H1 (cell line): Measurements from ENCODE around the gene SDC4. TPM values are rescaled to one million over a fixed set of nuclear protein-coding genes. Genes with fewer than 3 reads are reported as not detected.

Experiments used
- CTCF ChIA-PET: fragments of 300-600 bp; sonication (Branson Sonifier 250); formaldehyde crosslinking; loops from one replicate; lab custom pipeline; 2021; ENCODE audit not compliant: partially characterized antibody; lab: Charles Lee
- POLR2A ChIA-PET: fragments of 300-600 bp; sonication (Branson Sonifier 250); formaldehyde crosslinking; loops from one replicate; lab custom pipeline; 2021; ENCODE audit warnings: inconsistent platforms; ENCODE audit not compliant: partially characterized antibody; lab: Charles Lee
- DNase-seq, 2 experiments: peaks; one replicate each; pipeline versions ENCODE4 v3.0.0 to v3.0.0-alpha.2; 2010 to 2022; ENCODE audit warnings: low spot score in 2 of 2, low read depth in 1 of 2, mixed read lengths in 1 of 2
- FAIRE-seq: peaks from 2 replicates; lab custom pipeline; 2011; peaks lifted over from hg19 to GRCh38; lab: Jason Lieb, UNC
- H2AFZ ChIP-seq: 2 replicates; pipeline ENCODE4 v1.8.1; 2012; ENCODE audit warnings: low read length, inconsistent platforms
- H2AK5ac ChIP-seq: 2 replicates; pipeline ENCODE4 v1.6.1; 2013; ENCODE audit warnings: low read depth, low read length
- H2BK120ac ChIP-seq: replicated peaks from 2 replicates; pipeline ENCODE3; 2013; ENCODE audit warnings: low read depth, low read length, inconsistent platforms
- H2BK12ac ChIP-seq: 2 replicates; pipeline ENCODE4 v1.6.1; 2013; ENCODE audit warnings: low read depth, low read length
- H2BK15ac ChIP-seq: 2 replicates; pipeline ENCODE4 v1.6.1; 2013; ENCODE audit warnings: low read length
- H2BK20ac ChIP-seq: 2 replicates; pipeline ENCODE4 v1.6.1; 2013; ENCODE audit warnings: low read length
- H2BK5ac ChIP-seq: 2 replicates; pipeline ENCODE4 v1.6.1; 2013; ENCODE audit warnings: low read depth, low read length
- H3K14ac ChIP-seq: 2 replicates; pipeline ENCODE4 v1.6.1; 2013; ENCODE audit warnings: inconsistent platforms; ENCODE audit not compliant: insufficient read length
- H3K18ac ChIP-seq: 2 replicates; pipeline ENCODE4 v1.6.1; 2013; ENCODE audit warnings: low read length; ENCODE audit errors: extremely low read depth
- H3K23ac ChIP-seq: 2 replicates; pipeline ENCODE4 v1.6.1; 2013; ENCODE audit warnings: inconsistent platforms; ENCODE audit not compliant: insufficient read length
- H3K23me2 ChIP-seq: 2 replicates; pipeline ENCODE4 v1.6.1; 2013; ENCODE audit warnings: low read depth, low read length
- H3K27ac ChIP-seq: 2 replicates; pipeline ENCODE4 v1.6.1; 2011; ENCODE audit warnings: low read depth, low read length, inconsistent platforms
- H3K27me3 ChIP-seq, 4 experiments: replicated peaks in 1 of 4; 1 replicate in 1 of 4; 2 replicates in 3 of 4; pipeline versions ENCODE4 v1.6.1 to v1.8.1; 2011 to 2013; ENCODE audit warnings: low read length in 3 of 4, mild to moderate bottlenecking in 3 of 4, inconsistent platforms in 2 of 4, mixed read lengths in 2 of 4, moderate library complexity in 1 of 4; ENCODE audit not compliant: control insufficient read depth in 3 of 4, insufficient read depth in 3 of 4; ENCODE audit errors: extremely low read depth in 1 of 4
- H3K36me3 ChIP-seq, 4 experiments: 2 replicates each; pipeline versions ENCODE4 v1.6.1 to v1.8.1; 2011 to 2013; ENCODE audit warnings: mild to moderate bottlenecking in 4 of 4, low read length in 3 of 4, moderate library complexity in 2 of 4, control low read depth in 1 of 4, inconsistent platforms in 1 of 4; ENCODE audit not compliant: insufficient read depth in 4 of 4, control insufficient read depth in 2 of 4
- H3K4ac ChIP-seq: replicated peaks from 2 replicates; pipeline ENCODE3; 2013; ENCODE audit warnings: low read length, low read depth, mixed read lengths, inconsistent platforms; ENCODE audit not compliant: insufficient read length
- H3K4me1 ChIP-seq, 4 experiments: replicated peaks in 1 of 4; 1 replicate in 1 of 4; 2 replicates in 3 of 4; pipeline versions ENCODE4 v1.6.1 to v1.8.1; 2011 to 2013; ENCODE audit warnings: low read length in 3 of 4, inconsistent platforms in 2 of 4, mixed read lengths in 1 of 4; ENCODE audit not compliant: insufficient read depth in 4 of 4, control insufficient read depth in 3 of 4
- H3K4me2 ChIP-seq, 2 experiments: 2 replicates each; pipeline versions ENCODE4 v1.6.1 to v1.8.1; 2011 to 2013; ENCODE audit warnings: low read depth in 2 of 2, low read length in 2 of 2, control low read depth in 1 of 2, inconsistent platforms in 1 of 2, mild to moderate bottlenecking in 1 of 2; ENCODE audit not compliant: insufficient read depth in 1 of 2
- H3K4me3 ChIP-seq, 4 experiments: fragments of 200-600, 300-600 bp in 1 of 4; sonication (generic), shearing (Covaris generic), sonication (Bioruptor Twin) in 1 of 4; 2 replicates each; pipeline versions ENCODE4 v1.5.1 to v1.8.1; 2011 to 2016; ENCODE audit warnings: low read length in 4 of 4, low read depth in 3 of 4, control low read depth in 2 of 4, inconsistent platforms in 2 of 4, mild to moderate bottlenecking in 2 of 4, mixed read lengths in 1 of 4, moderate library complexity in 1 of 4; ENCODE audit not compliant: insufficient read depth in 2 of 4; ENCODE audit errors: extremely low read depth in 1 of 4
- H3K56ac ChIP-seq: replicated peaks from 2 replicates; pipeline ENCODE3; 2013; ENCODE audit warnings: low read depth, mild to moderate bottlenecking, mixed read lengths, low read length, inconsistent platforms; ENCODE audit not compliant: insufficient read length
- H3K79me1 ChIP-seq: 2 replicates; pipeline ENCODE4 v1.6.1; 2013; ENCODE audit warnings: low read depth, low read length, control low read depth
- H3K79me2 ChIP-seq, 2 experiments: 2 replicates each; pipeline versions ENCODE4 v1.6.1 to v1.8.1; 2012 to 2013; ENCODE audit warnings: low read length in 2 of 2, mild to moderate bottlenecking in 2 of 2, inconsistent platforms in 1 of 2; ENCODE audit not compliant: insufficient read depth in 2 of 2, control insufficient read depth in 1 of 2
- H3K9ac ChIP-seq, 4 experiments: replicated peaks in 1 of 4; 1 replicate in 1 of 4; 2 replicates in 3 of 4; pipeline versions ENCODE4 v1.6.1 to v1.8.1; 2011 to 2013; ENCODE audit warnings: low read depth in 3 of 4, low read length in 3 of 4, control low read depth in 2 of 4, mild to moderate bottlenecking in 2 of 4, moderate library complexity in 2 of 4, inconsistent platforms in 1 of 4; ENCODE audit errors: extremely low read depth in 1 of 4
- H3K9me3 ChIP-seq, 2 experiments: 2 replicates each; pipeline versions ENCODE4 v1.6.1 to v1.8.1; 2012 to 2013; ENCODE audit warnings: mild to moderate bottlenecking in 2 of 2, moderate library complexity in 2 of 2, control low read depth in 1 of 2, inconsistent platforms in 1 of 2, low read depth in 1 of 2, low read length in 1 of 2, mixed read lengths in 1 of 2; ENCODE audit not compliant: insufficient read depth in 2 of 2
- H4K20me1 ChIP-seq, 2 experiments: replicated peaks in 1 of 2; 2 replicates each; pipeline versions ENCODE3 to v1.8.1; 2011 to 2013; ENCODE audit warnings: inconsistent platforms in 2 of 2, low read length in 2 of 2, mild to moderate bottlenecking in 1 of 2; ENCODE audit not compliant: insufficient read depth in 2 of 2, control insufficient read depth in 1 of 2
- H4K5ac ChIP-seq: 2 replicates; pipeline ENCODE4 v1.6.1; 2013; ENCODE audit warnings: low read length, low read depth, mixed read lengths, inconsistent platforms; ENCODE audit not compliant: insufficient read length
- H4K8ac ChIP-seq: 2 replicates; pipeline ENCODE4 v1.8.0; 2013; ENCODE audit warnings: mild to moderate bottlenecking, moderate library complexity, low read length, inconsistent platforms; ENCODE audit not compliant: insufficient read depth; ENCODE audit errors: extremely low read depth
- H4K91ac ChIP-seq: replicated peaks from 2 replicates; pipeline ENCODE3; 2013; ENCODE audit warnings: low read length, mixed read lengths, inconsistent platforms; ENCODE audit not compliant: insufficient read length
- ASH2L ChIP-seq: fragments of 200-600, 300-600 bp; sonication (generic); IDR thresholded peaks from one replicate; pipeline ENCODE4 v1.7.1; 2017; ENCODE audit warnings: low read length
- BRCA1 ChIP-seq: IDR thresholded peaks from 2 replicates; pipeline ENCODE4 v1.6.1; 2012; ENCODE audit warnings: low read depth, low read length, improper control_type of control experiment
- CEBPB ChIP-seq: IDR thresholded peaks from 2 replicates; pipeline ENCODE4 v1.6.1; 2012; ENCODE audit warnings: low read depth, low read length
- KDM5A ChIP-seq: fragments of 200-600 bp; IDR thresholded peaks from 2 replicates; pipeline ENCODE4 v1.7.1; 2012; ENCODE audit warnings: mild to moderate bottlenecking, low read length, inconsistent platforms, mixed read lengths
- RBBP5 ChIP-seq: IDR thresholded peaks from 2 replicates; pipeline ENCODE4 v1.7.1; 2012; ENCODE audit warnings: low read depth, mild to moderate bottlenecking, inconsistent platforms, low read length, moderate library complexity, borderline replicate concordance
- SP1 ChIP-seq: IDR thresholded peaks from 2 replicates; pipeline ENCODE4 v1.6.1; 2011; ENCODE audit warnings: low read depth, low read length
- SRF ChIP-seq: IDR thresholded peaks from 2 replicates; pipeline ENCODE4 v1.6.1; 2011; ENCODE audit warnings: mild to moderate bottlenecking, low read depth, low read length, moderate library complexity
- SUZ12 ChIP-seq: fragments of 200-600 bp; sonication (generic); IDR thresholded peaks from 2 replicates; pipeline ENCODE4 v1.6.1; 2012; ENCODE audit warnings: mild to moderate bottlenecking, inconsistent platforms, low read length, moderate library complexity, mixed read lengths
- TAF1 ChIP-seq: IDR thresholded peaks from 2 replicates; pipeline ENCODE4 v1.6.1; 2011; ENCODE audit warnings: mild to moderate bottlenecking, low read depth, low read length
- TAF7 ChIP-seq: optimal IDR thresholded peaks from 2 replicates; pipeline ENCODE3; 2011; ENCODE audit warnings: low read depth, mild to moderate bottlenecking, inconsistent platforms, low read length, moderate library complexity, borderline replicate concordance
- YY1 ChIP-seq: IDR thresholded peaks from 2 replicates; pipeline ENCODE4 v1.6.1; 2011; ENCODE audit warnings: low read depth, mild to moderate bottlenecking, low read length
- ZNF274 ChIP-seq: IDR thresholded peaks from 2 replicates; pipeline ENCODE4 v1.7.0; 2012; ENCODE audit warnings: low read length, borderline replicate concordance; ENCODE audit errors: extremely low read depth
- WGBS, 2 experiments: shearing (Covaris generic) in 1 of 2; methylation state at CpG; one replicate each; pipeline versions ENCODE4 v1.1.6 to v1.1.7; 2013 to 2015; ENCODE audit warnings: low lambda C conversion rate in 2 of 2, mixed read lengths in 2 of 2, inconsistent platforms in 1 of 2, low coverage in 1 of 2, missing lambda C conversion rate in 1 of 2; ENCODE audit not compliant: insufficient replicate concordance in 2 of 2, insufficient coverage in 1 of 2, insufficient read length in 1 of 2; ENCODE audit errors: extremely low coverage in 1 of 2, missing lambda C conversion rate in 1 of 2; 5-methylcytosine and 5-hydroxymethylcytosine counted together
- polyA plus RNA-seq, 7 experiments: library from polyadenylated mRNA; depleted of rRNA in 3 of 7; stranded (reverse) in 5 of 7; unstranded in 2 of 7; fragments of >200 nt in 5 of 7; fragments of 200-250 nt in 2 of 7; gene quantifications; 1 replicate in 5 of 7; 2 replicates in 1 of 7; 4 replicates in 1 of 7; pipeline versions ENCODE4 v1.2.1 to v1.2.3, GENCODE V29; 2011 to 2013; ENCODE audit warnings: missing spikeins in 2 of 7, mixed read lengths in 2 of 7
- total RNA-seq: library from RNA; stranded (reverse); fragmentation: NEBNext Ultra II Directional; extraction: Animal tissue kit (Norgen Biotek cat#: 25700); gene quantifications from 2 replicates; pipeline ENCODE4 v1.2.1, GENCODE V29; 2021
- TF ChIP-seq, protein P1 (sequence below): IDR thresholded peaks from 2 replicates; pipeline ENCODE4 v1.6.1; 2012; ENCODE audit warnings: low read length, inconsistent platforms

SDC4 gene
- total and polyA plus RNA-seq, 2 of the 8 experiments (the other 6 are each of a cell fraction or from before 2014, with no cell fraction given), result 34.6 to 60.2 TPM

DNA sequence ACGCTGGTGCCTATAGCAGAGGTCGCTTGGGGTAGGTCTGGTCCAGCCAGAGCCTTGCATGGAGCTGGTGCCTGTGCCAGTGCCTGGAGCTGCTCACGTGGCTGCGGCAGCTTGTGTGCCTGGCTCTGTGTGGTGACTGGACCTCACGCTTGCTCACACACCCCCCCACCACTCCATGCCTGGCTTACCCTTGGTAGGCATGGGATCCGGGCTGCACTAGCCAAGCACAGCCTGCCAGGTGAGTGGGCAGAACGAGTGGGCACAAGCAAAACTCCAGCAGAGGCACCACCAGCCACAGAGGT, 46.8 kb upstream of the SDC4 start:
- H3K9me3 ChIP-seq, result peaks cover 3 to 8% of the 10 kb centered on the region in 2 experiments; a peak in 2 of 4 replicates

More for the DNA sequence above, 46.8 kb upstream of the SDC4 start:
- H3K18ac ChIP-seq, result no peak overlapping the region
- H4K20me1 ChIP-seq, result no peaks in the 10 kb centered on the region
- no peak overlapping the region for H2BK20ac ChIP-seq
- H3K56ac ChIP-seq, result no peak overlapping the region
- H2AK5ac ChIP-seq, result no peak overlapping the region
- H3K4me2 ChIP-seq, result no peak overlapping the region
- H2BK5ac ChIP-seq, result no peak overlapping the region
- H2AFZ ChIP-seq, result no peak overlapping the region
- TF ChIP-seq YY1 (no peak), KDM5A (no peak), SUZ12 (no peak), ASH2L (no peak), CEBPB (no peak), TAF1 (no peak), TAF7 (no peak), BRCA1 (no peak), SP1 (no peak), ZNF274 (no peak), RBBP5 (no peak), SRF (no peak)
- TF ChIP-seq, protein P1, sequence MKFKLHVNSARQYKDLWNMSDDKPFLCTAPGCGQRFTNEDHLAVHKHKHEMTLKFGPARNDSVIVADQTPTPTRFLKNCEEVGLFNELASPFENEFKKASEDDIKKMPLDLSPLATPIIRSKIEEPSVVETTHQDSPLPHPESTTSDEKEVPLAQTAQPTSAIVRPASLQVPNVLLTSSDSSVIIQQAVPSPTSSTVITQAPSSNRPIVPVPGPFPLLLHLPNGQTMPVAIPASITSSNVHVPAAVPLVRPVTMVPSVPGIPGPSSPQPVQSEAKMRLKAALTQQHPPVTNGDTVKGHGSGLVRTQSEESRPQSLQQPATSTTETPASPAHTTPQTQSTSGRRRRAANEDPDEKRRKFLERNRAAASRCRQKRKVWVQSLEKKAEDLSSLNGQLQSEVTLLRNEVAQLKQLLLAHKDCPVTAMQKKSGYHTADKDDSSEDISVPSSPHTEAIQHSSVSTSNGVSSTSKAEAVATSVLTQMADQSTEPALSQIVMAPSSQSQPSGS, result no peak
- TF ChIP-seq, all 59 proteins: peak for 0
- FAIRE-seq, result no peak
- no peak overlapping the region for H3K23ac ChIP-seq
- H3K4me3 ChIP-seq, result no peak overlapping the region
- WGBS, 2 experiments, result 82% methylated on average over 7 of the region's 7 CpGs; no CpG with 5 or more reads in 1 of the 2 experiments
- no peaks in the 10 kb centered on the region for H3K27me3 ChIP-seq
- no peak overlapping the region for H4K91ac ChIP-seq
- H2BK120ac ChIP-seq, result no peak overlapping the region
- no peak overlapping the region for H3K27ac ChIP-seq
- no peak overlapping the region for H4K5ac ChIP-seq
- no peak overlapping the region for H3K14ac ChIP-seq
- no peaks in the 10 kb centered on the region for H3K36me3 ChIP-seq
- no peak overlapping the region for H3K9ac ChIP-seq
- CTCF ChIA-PET, result interaction anchor here (0.7 to 3.4 kb wide), 9 partner anchors 9 to 87 kb away, joined by 3 to 21 read pairs (median 4); partner anchors contain the start of gene MATN4
- H3K23me2 ChIP-seq, result no peaks in the 10 kb centered on the region
- DNase-seq, result no peak
- H2BK12ac ChIP-seq, result no peak overlapping the region
- POLR2A ChIA-PET, result interaction anchor here (1.5 to 2.2 kb wide), 2 partner anchors 10 to 20 kb away, joined by 3 to 10 read pairs; no protein-coding TSS in a partner anchor
- no peak overlapping the region for H3K4ac ChIP-seq
- H4K8ac ChIP-seq, result no peak overlapping the region
- H2BK15ac ChIP-seq, result no peak overlapping the region
- H3K4me1 ChIP-seq, result no peaks in the 10 kb centered on the region
- H3K79me1 ChIP-seq, result no peaks in the 10 kb centered on the region
- no peaks in the 10 kb centered on the region for H3K79me2 ChIP-seq
